ENCODE measurements around the gene SCGB1A1. TPM values are rescaled to one million over a fixed set of nuclear protein-coding genes. Genes with fewer than 3 reads are reported as not detected.

Gene SCGB1A1
- total RNA-seq, 2 experiments from 2014 or later, result not detected

DNA sequence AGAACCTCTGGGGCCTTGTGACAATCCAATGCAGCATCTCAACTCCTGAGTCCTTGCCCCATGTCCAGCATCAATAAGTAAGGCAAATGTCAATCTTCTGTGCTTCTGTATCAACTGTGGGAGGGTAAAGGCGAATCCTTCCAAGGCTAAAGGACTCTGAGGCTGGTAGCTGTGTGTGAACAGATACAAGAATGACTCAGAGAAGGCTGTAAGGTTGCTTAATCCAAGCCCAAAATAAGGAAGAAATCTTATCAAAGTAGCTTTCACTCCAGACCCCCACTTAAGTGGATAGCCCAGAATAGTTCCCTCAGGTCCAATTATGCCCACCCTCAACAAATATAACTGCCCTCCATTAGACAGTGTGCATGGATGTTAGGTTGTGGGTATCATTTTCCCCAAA lies 28.1 kb upstream of the SCGB1A1 start:
- POLR2A ChIA-PET, result no interaction called here
- DNase-seq (ENCODE audit: low spot score), result no peak
- H3K4me2 ChIP-seq (ENCODE audit: low read length), result no peak overlapping the region
- no peaks in the 10 kb centered on the region for H3K36me3 ChIP-seq (ENCODE audit: insufficient read depth, low read length)
- no peak overlapping the region for H3K27ac ChIP-seq (ENCODE audit: low read depth, low read length, poor library complexity, severe bottlenecking)
- CTCF ChIA-PET (ENCODE audit: unreplicated experiment), result no interaction called here
- H3K79me2 ChIP-seq (ENCODE audit: insufficient read depth, low read depth, low read length), result no peaks in the 10 kb centered on the region
- H2AFZ ChIP-seq (ENCODE audit: low read length), result no peak overlapping the region
- H4K20me1 ChIP-seq (ENCODE audit: insufficient read depth, low read length), result no peaks in the 10 kb centered on the region
- intact Hi-C loops (cut with micrococcal nuclease; ENCODE audit: unreplicated experiment), result no loop called here
- H3K9me2 ChIP-seq (ENCODE audit: insufficient read depth, low read length), result no peaks in the 10 kb centered on the region
- H3K4me3 ChIP-seq (ENCODE audit: low read depth, low read length, poor library complexity, severe bottlenecking), result no peak overlapping the region
- BruUV-seq (replicated peaks), result no TSS peak
- H3K4me1 ChIP-seq (ENCODE audit: insufficient read depth, low read length, poor library complexity, severe bottlenecking), result no peaks in the 10 kb centered on the region
- no peaks in the 10 kb centered on the region for H3K9me3 ChIP-seq (ENCODE audit: low read length)
- TF ChIP-seq, protein P1, sequence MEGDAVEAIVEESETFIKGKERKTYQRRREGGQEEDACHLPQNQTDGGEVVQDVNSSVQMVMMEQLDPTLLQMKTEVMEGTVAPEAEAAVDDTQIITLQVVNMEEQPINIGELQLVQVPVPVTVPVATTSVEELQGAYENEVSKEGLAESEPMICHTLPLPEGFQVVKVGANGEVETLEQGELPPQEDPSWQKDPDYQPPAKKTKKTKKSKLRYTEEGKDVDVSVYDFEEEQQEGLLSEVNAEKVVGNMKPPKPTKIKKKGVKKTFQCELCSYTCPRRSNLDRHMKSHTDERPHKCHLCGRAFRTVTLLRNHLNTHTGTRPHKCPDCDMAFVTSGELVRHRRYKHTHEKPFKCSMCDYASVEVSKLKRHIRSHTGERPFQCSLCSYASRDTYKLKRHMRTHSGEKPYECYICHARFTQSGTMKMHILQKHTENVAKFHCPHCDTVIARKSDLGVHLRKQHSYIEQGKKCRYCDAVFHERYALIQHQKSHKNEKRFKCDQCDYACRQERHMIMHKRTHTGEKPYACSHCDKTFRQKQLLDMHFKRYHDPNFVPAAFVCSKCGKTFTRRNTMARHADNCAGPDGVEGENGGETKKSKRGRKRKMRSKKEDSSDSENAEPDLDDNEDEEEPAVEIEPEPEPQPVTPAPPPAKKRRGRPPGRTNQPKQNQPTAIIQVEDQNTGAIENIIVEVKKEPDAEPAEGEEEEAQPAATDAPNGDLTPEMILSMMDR (conservative IDR thresholded peaks at IDR 0.05; ENCODE audit: low read length), result no peak
- no peak for TF ChIP-seq EZH2phosphoT487 (IDR thresholded peaks at IDR 0.05; ENCODE audit: borderline replicate concordance, low read depth, low read length)

DNA sequence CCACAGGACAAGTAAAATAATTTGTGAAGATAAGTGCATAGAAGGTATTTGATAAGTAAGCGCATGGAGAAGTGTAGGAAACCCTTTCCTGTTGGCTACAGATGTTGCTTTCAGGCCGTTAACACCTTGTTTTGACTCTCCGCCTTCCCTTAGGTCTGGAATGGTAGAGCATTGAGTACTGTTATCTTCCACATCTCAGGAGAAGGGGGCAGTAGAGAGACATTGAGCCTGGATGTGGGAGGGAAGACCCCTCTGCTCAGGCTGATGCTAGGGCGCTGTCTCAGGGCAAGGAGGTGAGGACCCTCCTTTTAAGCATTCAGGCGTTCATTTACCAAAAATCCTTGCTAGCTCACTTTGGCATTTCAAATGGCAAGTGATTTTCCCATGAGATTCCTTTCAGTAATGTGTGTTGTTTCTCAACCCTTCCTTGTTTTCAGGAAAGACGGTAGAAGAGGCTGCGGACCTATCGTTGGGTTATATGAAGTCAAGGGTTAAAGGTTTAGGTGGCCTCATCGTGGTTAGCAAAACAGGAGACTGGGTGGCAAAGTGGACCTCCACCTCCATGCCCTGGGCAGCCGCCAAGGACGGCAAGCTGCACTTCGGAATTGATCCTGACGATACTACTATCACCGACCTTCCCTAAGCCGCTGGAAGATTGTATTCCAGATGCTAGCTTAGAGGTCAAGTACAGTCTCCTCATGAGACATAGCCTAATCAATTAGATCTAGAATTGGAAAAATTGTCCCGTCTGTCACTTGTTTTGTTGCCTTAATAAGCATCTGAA lies 27.0 kb upstream of the SCGB1A1 start:
- Histone ChIP-seq H3K36me3 (ENCODE audit: insufficient read depth, low read length) (no peaks in the 10 kb centered on the region), H3K9me2 (ENCODE audit: insufficient read depth, low read length) (no peaks in the 10 kb centered on the region), H3K27ac (ENCODE audit: low read depth, low read length, poor library complexity, severe bottlenecking) (no peak overlapping the region), H2AFZ (ENCODE audit: low read length) (no peak overlapping the region), H3K79me2 (ENCODE audit: insufficient read depth, low read depth, low read length) (no peaks in the 10 kb centered on the region), H4K20me1 (ENCODE audit: insufficient read depth, low read length) (no peaks in the 10 kb centered on the region), H3K4me1 (ENCODE audit: insufficient read depth, low read length, poor library complexity, severe bottlenecking) (no peaks in the 10 kb centered on the region), H3K4me2 (ENCODE audit: low read length) (no peak overlapping the region), H3K4me3 (ENCODE audit: low read depth, low read length, poor library complexity, severe bottlenecking) (no peak overlapping the region), H3K9me3 (ENCODE audit: low read length) (no peaks in the 10 kb centered on the region)
- BruUV-seq (replicated peaks), result no TSS peak
- intact Hi-C loops (cut with micrococcal nuclease; ENCODE audit: unreplicated experiment), result no loop called here
- POLR2A ChIA-PET, result no interaction called here
- CTCF ChIA-PET (ENCODE audit: unreplicated experiment), result no interaction called here
- TF ChIP-seq, protein P1 (conservative IDR thresholded peaks at IDR 0.05; ENCODE audit: low read length), result peak; percentile 18; the same call in 1 of the 2 replicates
- no peak for TF ChIP-seq EZH2phosphoT487 (IDR thresholded peaks at IDR 0.05; ENCODE audit: borderline replicate concordance, low read depth, low read length)
- DNase-seq (ENCODE audit: low spot score), result no peak

DNA sequence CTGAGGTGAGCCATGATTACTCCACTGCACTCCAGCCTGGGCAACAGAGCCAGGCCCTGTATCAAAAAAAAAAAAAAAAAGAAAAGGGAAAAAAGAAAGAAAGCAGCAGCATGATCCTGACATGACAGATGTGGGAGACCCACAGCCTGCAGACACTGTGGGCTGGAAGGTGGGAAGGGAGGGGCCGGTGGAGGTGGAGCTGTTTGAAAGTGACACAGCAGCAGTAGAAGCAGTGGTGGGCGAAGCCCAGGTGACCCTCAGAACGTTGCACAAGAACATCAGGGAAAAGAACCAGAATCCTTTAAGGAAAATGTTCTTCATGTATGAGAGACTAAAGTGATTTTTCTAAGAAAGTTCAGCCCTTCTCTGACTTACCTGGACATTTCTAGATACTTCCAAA lies 26.3 kb upstream of the SCGB1A1 start:
- no peak for TF ChIP-seq EZH2phosphoT487 (IDR thresholded peaks at IDR 0.05; ENCODE audit: borderline replicate concordance, low read depth, low read length)
- TF ChIP-seq, protein P1 (conservative IDR thresholded peaks at IDR 0.05; ENCODE audit: low read length), result no peak
- H3K36me3 ChIP-seq (ENCODE audit: insufficient read depth, low read length), result no peaks in the 10 kb centered on the region
- no peak for DNase-seq (ENCODE audit: low spot score)
- H3K27ac ChIP-seq (ENCODE audit: low read depth, low read length, poor library complexity, severe bottlenecking), result no peak overlapping the region
- no peaks in the 10 kb centered on the region for H4K20me1 ChIP-seq (ENCODE audit: insufficient read depth, low read length)
- no peaks in the 10 kb centered on the region for H3K79me2 ChIP-seq (ENCODE audit: insufficient read depth, low read depth, low read length)
- no peak overlapping the region for H2AFZ ChIP-seq (ENCODE audit: low read length)
- no peaks in the 10 kb centered on the region for H3K9me3 ChIP-seq (ENCODE audit: low read length)
- ChIA-PET CTCF (ENCODE audit: unreplicated experiment) (no interaction called here), POLR2A (no interaction called here)
- H3K4me3 ChIP-seq (ENCODE audit: low read depth, low read length, poor library complexity, severe bottlenecking), result no peak overlapping the region
- no TSS peak for BruUV-seq (replicated peaks)
- intact Hi-C loops (cut with micrococcal nuclease; ENCODE audit: unreplicated experiment), result no loop called here
- no peak overlapping the region for H3K4me2 ChIP-seq (ENCODE audit: low read length)
- no peaks in the 10 kb centered on the region for H3K4me1 ChIP-seq (ENCODE audit: insufficient read depth, low read length, poor library complexity, severe bottlenecking)
- no peaks in the 10 kb centered on the region for H3K9me2 ChIP-seq (ENCODE audit: insufficient read depth, low read length)
